HCT116 (cell line): Measurements from ENCODE around the gene SLC6A17. TPM values are rescaled to one million over a fixed set of nuclear protein-coding genes. Genes with fewer than 3 reads are reported as not detected.

Experiments
- ATAC-seq: fragments of 200-7000 bp; cut with Tn5 transposase; 2 replicates; pipeline ENCODE4 v1.9.1; 2020; ENCODE audit warnings: mild to moderate bottlenecking, moderate library complexity
- BruUV-seq: library from RNA; stranded (reverse); fragments of 400-500 nt; replicated peaks from 2 replicates; lab custom pipeline; 2021; lab: Mats Ljungman, UMichigan
- CTCF ChIA-PET: fragments of 300-600 bp; sonication (Branson Sonifier 250); formaldehyde crosslinking; loops from one replicate; lab custom pipeline; 2021; ENCODE audit warnings: antibody characterized with exemption; lab: Charles Lee
- POLR2A ChIA-PET: fragments of 300-600, 350-600 bp; sonication (Branson Sonifier 250); formaldehyde crosslinking; loops from one replicate; lab custom pipeline; 2021; ENCODE audit warnings: antibody characterized with exemption; lab: Charles Lee
- RAD21 ChIA-PET, 2 experiments: fragments of 300-600 bp; sonication (Branson Sonifier 250); formaldehyde crosslinking; loops; one replicate each; lab custom pipeline; 2023; ENCODE audit warnings: low total read pairs in 2 of 2; ENCODE audit not compliant: uncharacterized antibody in 2 of 2, unreplicated experiment in 2 of 2, low non-redundant PET in 1 of 2; lab: Charles Lee
- DNase-seq: peaks from one replicate; pipeline ENCODE4 v3.0.0-alpha.2; 2010; ENCODE audit warnings: low read depth, low spot score
- H2AFZ ChIP-seq: fragments of 200-600 bp; shearing (Covaris generic), sonication (generic); 2 replicates; pipeline ENCODE4 v1.6.1; 2017; ENCODE audit warnings: low read depth, mixed run types, mixed read lengths, antibody characterized with exemption, low read length; ENCODE audit not compliant: poor library complexity, severe bottlenecking
- H3K27ac ChIP-seq: 2 replicates; pipeline ENCODE4 v1.5.1; 2012; ENCODE audit warnings: low read depth, low read length
- H3K27me3 ChIP-seq: fragments of 200-600 bp; sonication (generic); 2 replicates; pipeline ENCODE4 v1.6.1; 2016; ENCODE audit warnings: mixed run types, low read length, mixed read lengths; ENCODE audit not compliant: insufficient read depth
- H3K36me3 ChIP-seq, 2 experiments: fragments of 200-500 bp in 1 of 2; fragments of 200-600 bp in 1 of 2; sonication (Bioruptor generic) in 1 of 2; sonication (generic) in 1 of 2; 2 replicates each; pipeline versions ENCODE4 v1.5.1 to v1.6.1; 2014 to 2016; ENCODE audit warnings: low read length in 2 of 2, inconsistent platforms in 1 of 2, mixed read lengths in 1 of 2, mixed run types in 1 of 2; ENCODE audit not compliant: insufficient read depth in 2 of 2, control insufficient read depth in 1 of 2
- H3K4me1 ChIP-seq, 2 experiments: fragments of 200-600 bp in 1 of 2; sonication (generic) in 1 of 2; 2 replicates each; pipeline versions ENCODE4 v1.5.1 to v1.6.1; 2012 to 2017; ENCODE audit warnings: low read length in 2 of 2, inconsistent platforms in 1 of 2, mild to moderate bottlenecking in 1 of 2, mixed read lengths in 1 of 2, mixed run types in 1 of 2, moderate library complexity in 1 of 2; ENCODE audit not compliant: insufficient read depth in 2 of 2, control insufficient read depth in 1 of 2
- H3K4me2 ChIP-seq: fragments of 200-600 bp; sonication (generic); 2 replicates; pipeline ENCODE4 v1.6.1; 2017; ENCODE audit warnings: mixed run types, low read length, mixed read lengths
- H3K4me3 ChIP-seq, 2 experiments: fragments of 200-600 bp in 1 of 2; sonication (generic) in 1 of 2; replicated peaks in 1 of 2; 2 replicates each; pipeline ENCODE4 v1.5.1; 2011 to 2016; ENCODE audit warnings: low read length in 2 of 2, control low read depth in 1 of 2, low read depth in 1 of 2, mild to moderate bottlenecking in 1 of 2, mixed read lengths in 1 of 2, mixed run types in 1 of 2
- H3K79me2 ChIP-seq: fragments of 200-600 bp; sonication (generic); 2 replicates; pipeline ENCODE4 v1.6.1; 2017; ENCODE audit warnings: mild to moderate bottlenecking, mixed run types, low read length, moderate library complexity, mixed read lengths; ENCODE audit not compliant: insufficient read depth
- H3K9ac ChIP-seq: fragments of 200-600 bp; sonication (generic); 2 replicates; pipeline ENCODE4 v1.6.1; 2016; ENCODE audit warnings: low read length, mixed read lengths
- H3K9me2 ChIP-seq: fragments of 200-600 bp; sonication (generic), shearing (Covaris generic); 2 replicates; pipeline ENCODE4 v1.6.1; 2017; ENCODE audit warnings: mixed run types, mild to moderate bottlenecking, moderate library complexity; ENCODE audit not compliant: insufficient read depth
- H3K9me3 ChIP-seq, 2 experiments: fragments of 200-500 bp in 1 of 2; fragments of 200-600 bp in 1 of 2; sonication (Bioruptor generic) in 1 of 2; sonication (generic) in 1 of 2; 2 replicates each; pipeline ENCODE4 v1.6.1; 2014 to 2017; ENCODE audit warnings: low read length in 2 of 2, mixed read lengths in 2 of 2, inconsistent platforms in 1 of 2, low read depth in 1 of 2, mild to moderate bottlenecking in 1 of 2, mixed run types in 1 of 2, moderate library complexity in 1 of 2; ENCODE audit not compliant: control insufficient read depth in 1 of 2, insufficient read depth in 1 of 2
- H4K20me1 ChIP-seq: fragments of 200-600 bp; sonication (generic), shearing (Covaris generic); 2 replicates; pipeline ENCODE4 v1.6.1; 2017; ENCODE audit warnings: mixed run types, mild to moderate bottlenecking, moderate library complexity; ENCODE audit not compliant: insufficient read depth
- ATF3 ChIP-seq: IDR thresholded peaks from 2 replicates; pipeline ENCODE4 v1.6.1; 2012
- CBX3 ChIP-seq: IDR thresholded peaks from 2 replicates; pipeline ENCODE4 v1.6.1; 2012; ENCODE audit warnings: low read depth
- CEBPB ChIP-seq: IDR thresholded peaks from 2 replicates; pipeline ENCODE4 v1.6.1; 2012; ENCODE audit warnings: low read depth
- CTCF ChIP-seq, 3 experiments: fragments of 200-600 bp in 1 of 3; sonication (generic) in 1 of 3; IDR thresholded peaks in 2 of 3; conservative IDR thresholded peaks in 1 of 3; 2 replicates each; pipeline ENCODE4 v1.5.1; 2012 to 2017; ENCODE audit warnings: low read depth in 2 of 3, low read length in 2 of 3, antibody characterized with exemption in 1 of 3, borderline replicate concordance in 1 of 3, control low read depth in 1 of 3, mild to moderate bottlenecking in 1 of 3, mixed read lengths in 1 of 3, mixed run types in 1 of 3, moderate library complexity in 1 of 3; ENCODE audit not compliant: insufficient read depth in 1 of 3
- ELF1 ChIP-seq: IDR thresholded peaks from 2 replicates; pipeline ENCODE4 v1.6.1; 2012; ENCODE audit warnings: low read depth, borderline replicate concordance
- EZH2 ChIP-seq: fragments of 200-600 bp; sonication (generic); IDR thresholded peaks from 2 replicates; pipeline ENCODE4 v1.6.1; 2017; ENCODE audit warnings: antibody characterized with exemption, mixed run types
- EZH2phosphoT487 ChIP-seq: fragments of 200-600 bp; IDR thresholded peaks from 2 replicates; pipeline ENCODE4 v1.6.1; 2018; ENCODE audit warnings: antibody characterized with exemption, borderline replicate concordance
- FOSL1 ChIP-seq: IDR thresholded peaks from 2 replicates; pipeline ENCODE4 v1.6.1; 2012; ENCODE audit warnings: low read depth
- JUND ChIP-seq: IDR thresholded peaks from 2 replicates; pipeline ENCODE4 v1.6.1; 2012
- MAX ChIP-seq: IDR thresholded peaks from 2 replicates; pipeline ENCODE4 v1.6.1; 2012
- POLR2A ChIP-seq: IDR thresholded peaks from 2 replicates; pipeline ENCODE4 v1.7.0; 2011; ENCODE audit warnings: borderline replicate concordance; ENCODE audit not compliant: insufficient read depth, insufficient read length; ENCODE audit errors: extremely low read depth
- POLR2AphosphoS5 ChIP-seq: IDR thresholded peaks from 2 replicates; pipeline ENCODE4 v1.6.1; 2011; ENCODE audit warnings: mild to moderate bottlenecking, low read depth, low read length, moderate library complexity
- RAD21 ChIP-seq: IDR thresholded peaks from 2 replicates; pipeline ENCODE4 v1.6.1; 2012; ENCODE audit warnings: low read depth, mild to moderate bottlenecking
- REST ChIP-seq: IDR thresholded peaks from 2 replicates; pipeline ENCODE4 v1.6.1; 2012; ENCODE audit warnings: low read depth
- SIN3A ChIP-seq: IDR thresholded peaks from 2 replicates; pipeline ENCODE4 v1.6.1; 2012; ENCODE audit warnings: low read depth
- SP1 ChIP-seq: IDR thresholded peaks from 2 replicates; pipeline ENCODE4 v1.6.1; 2012; ENCODE audit warnings: low read depth
- SRF ChIP-seq: IDR thresholded peaks from 2 replicates; pipeline ENCODE4 v1.6.1; 2012; ENCODE audit warnings: low read depth
- TCF7L2 ChIP-seq: IDR thresholded peaks from 2 replicates; pipeline ENCODE4 v1.7.0; 2011; ENCODE audit warnings: borderline replicate concordance, inconsistent platforms; ENCODE audit not compliant: insufficient read depth, insufficient read length; ENCODE audit errors: extremely low read depth
- YY1 ChIP-seq: IDR thresholded peaks from 2 replicates; pipeline ENCODE4 v1.6.1; 2011; ENCODE audit warnings: low read length, low read depth, moderate library complexity, mild to moderate bottlenecking; ENCODE audit not compliant: insufficient replicate concordance; ENCODE audit errors: extremely low read depth
- ZNF274 ChIP-seq: fragments of 200-500 bp; sonication (Bioruptor generic); IDR thresholded peaks from 2 replicates; pipeline ENCODE4 v1.6.1; 2014; ENCODE audit warnings: mild to moderate bottlenecking, low read depth, low read length, inconsistent platforms
- intact Hi-C: fragments of 100-400 bp; cut with micrococcal nuclease; formaldehyde crosslinking; loops from 2 replicates; pipeline ENCODE4 v1.10.0; 2022
- total RNA-seq: library from RNA; stranded (reverse); gene quantifications from one replicate; pipeline ENCODE4 v1.2.1, GENCODE V29; 2021; ENCODE audit not compliant: unreplicated experiment

SLC6A17 gene
- total RNA-seq, 1 experiment from 2014 or later = 10.5 TPM

- H3K79me2 ChIP-seq = no peaks in the 10 kb centered on the region
- no peak overlapping the region for H3K9ac ChIP-seq
- H3K9me2 ChIP-seq = no peaks in the 10 kb centered on the region
- intact Hi-C loops = no loop called here
- peaks cover 0 to 21% of the 10 kb centered on the region in 2 experiments; a peak in 2 of 4 replicates for H3K4me1 ChIP-seq
- H2AFZ ChIP-seq = no peak overlapping the region
- ChIA-PET RAD21 (interaction anchor here (0.8 to 4.6 kb wide), 2 partner anchors 107 kb away, joined by 3 to 62 read pairs; no protein-coding TSS in a partner anchor), POLR2A (no interaction called here), CTCF (interaction anchor here (1.4 to 6.4 kb wide), 7 partner anchors 107 to 290 kb away, joined by 4 to 206 read pairs (median 76); no protein-coding TSS in a partner anchor)
- H3K36me3 ChIP-seq = no peaks in the 10 kb centered on the region
- no peak overlapping the region for H3K4me3 ChIP-seq
- ATAC-seq = no peak
- no peak overlapping the region for H3K4me2 ChIP-seq
- BruUV-seq = no TSS peak
- TF ChIP-seq FOSL1 (no peak), SP1 (no peak), JUND (no peak), MAX (no peak), RAD21 (no peak), ELF1 (no peak), REST (no peak), YY1 (no peak), CEBPB (no peak), ATF3 (no peak), EZH2 (no peak), CTCF (IDR thresholded peaks at IDR 0.05 in 2 of 3, conservative IDR thresholded peaks at IDR 0.05 in 1 of 3; ENCODE audit: borderline replicate concordance in 1 of 3, insufficient read depth in 1 of 3, low read depth in 2 of 3, low read length in 2 of 3) (no peak), POLR2A (no peak), POLR2AphosphoS5 (no peak), SIN3A (no peak), EZH2phosphoT487 (no peak), ZNF274 (no peak), SRF (no peak), TCF7L2 (no peak), CBX3 (no peak)
- DNase-seq = no peak
- no peaks in the 10 kb centered on the region for H4K20me1 ChIP-seq
- H3K9me3 ChIP-seq = no peaks in the 10 kb centered on the region
- H3K27me3 ChIP-seq = no peaks in the 10 kb centered on the region
- H3K27ac ChIP-seq = no peak overlapping the region
These were observed 55.4 kb downstream of the SLC6A17 start for GRCh38 chr1:110205591-110206155.
